GM12878 (cell line): Measurements from ENCODE around the gene SPAG17. TPM values are rescaled to one million over a fixed set of nuclear protein-coding genes. Genes with fewer than 3 reads are reported as not detected.

Experiments
- CBFB ChIP-seq: IDR thresholded peaks from 2 replicates; pipeline ENCODE4 v1.6.1; 2016; ENCODE audit warnings: antibody characterized with exemption, low read depth
- CEBPB ChIP-seq, 2 experiments: fragments of 150-350 bp in 1 of 2; IDR thresholded peaks; 2 replicates each; pipeline ENCODE4 v1.6.1; 2012 to 2014; ENCODE audit warnings: low read depth in 2 of 2, low read length in 2 of 2, borderline replicate concordance in 1 of 2, inconsistent platforms in 1 of 2
- CHD2 ChIP-seq: IDR thresholded peaks from 2 replicates; pipeline ENCODE4 v1.6.1; 2011; ENCODE audit warnings: low read depth, low read length, improper control_type of control experiment, borderline replicate concordance
- MTA2 ChIP-seq: fragments of 450-650 bp; IDR thresholded peaks from 2 replicates; pipeline ENCODE4 v1.6.1; 2016; ENCODE audit warnings: low read depth, mild to moderate bottlenecking, moderate library complexity
- MXI1 ChIP-seq: fragments of 150-350 bp; IDR thresholded peaks from 2 replicates; pipeline ENCODE4 v1.6.1; 2011; ENCODE audit warnings: low read depth, mild to moderate bottlenecking, inconsistent platforms, low read length, improper control_type of control experiment
- NBN ChIP-seq: fragments of 450-650 bp; IDR thresholded peaks from 2 replicates; pipeline ENCODE4 v1.6.1; 2016
- POLR2AphosphoS2 ChIP-seq: IDR thresholded peaks from 2 replicates; pipeline ENCODE4 v1.6.1; 2011; ENCODE audit warnings: low read depth, mild to moderate bottlenecking, low read length, improper control_type of control experiment, moderate library complexity
- RUNX3 ChIP-seq: IDR thresholded peaks from 2 replicates; pipeline ENCODE4 v1.6.1; 2012; ENCODE audit warnings: low read length, inconsistent platforms
- SMAD1 ChIP-seq: fragments of 450-650 bp; IDR thresholded peaks from 2 replicates; pipeline ENCODE4 v1.6.1; 2018; ENCODE audit warnings: mild to moderate bottlenecking, low read depth; ENCODE audit not compliant: partially characterized antibody
- TCF12 ChIP-seq: IDR thresholded peaks from 2 replicates; pipeline ENCODE4 v1.6.1; 2011; ENCODE audit warnings: low read depth, mild to moderate bottlenecking, low read length
- TCF3 ChIP-seq: IDR thresholded peaks from 2 replicates; pipeline ENCODE4 v1.6.1; 2012; ENCODE audit warnings: low read depth, mild to moderate bottlenecking, low read length, borderline replicate concordance; ENCODE audit not compliant: insufficient read depth
- ZBED1 ChIP-seq: IDR thresholded peaks from 2 replicates; pipeline ENCODE4 v1.6.1; 2016; ENCODE audit warnings: borderline replicate concordance
- polyA plus RNA-seq, 11 experiments: library from polyadenylated mRNA; depleted of rRNA in 4 of 11; unstranded in 6 of 11; stranded (reverse) in 5 of 11; fragments of >200 nt; fragmentation: Nextera tagmentation in 4 of 11; fragmentation: Illumina TruSeq in 1 of 11; extraction: Ambion mirVana in 4 of 11; extraction: Trizol in 1 of 11; gene quantifications; 1 replicate in 1 of 11; 2 replicates in 10 of 11; pipeline versions ENCODE4 v1.2.1 to v1.2.3, GENCODE V29; 2011 to 2016; ENCODE audit warnings: inconsistent platforms in 2 of 11, missing spikeins in 2 of 11, low read depth in 1 of 11
- total RNA-seq, 4 experiments: library from RNA; depleted of rRNA in 3 of 4; stranded (reverse); fragments of >200 nt in 3 of 4; fragmentation: Illumina TruSeq in 1 of 4; extraction: Trizol in 1 of 4; gene quantifications; 2 replicates each; pipeline versions ENCODE4 v1.2.1 to v1.2.3, GENCODE V29; 2013 to 2021
- TF ChIP-seq, protein P1 (sequence below): fragments of 450-650 bp; IDR thresholded peaks from 2 replicates; pipeline ENCODE4 v1.6.1; 2017; ENCODE audit warnings: mild to moderate bottlenecking, low read depth, inconsistent platforms; ENCODE audit not compliant: poor library complexity, severe bottlenecking
- TF ChIP-seq, protein P2 (sequence below): fragments of 450-650 bp; IDR thresholded peaks from 2 replicates; pipeline ENCODE4 v1.6.1; 2017; ENCODE audit warnings: mild to moderate bottlenecking, moderate library complexity
- TF ChIP-seq, protein P3 (sequence below): fragments of 450-650 bp; IDR thresholded peaks from 2 replicates; pipeline ENCODE4 v1.6.1; 2018; ENCODE audit warnings: mild to moderate bottlenecking, low read depth, moderate library complexity; ENCODE audit not compliant: partially characterized antibody
- TF ChIP-seq, protein P4 (sequence below): fragments of 150-350 bp; IDR thresholded peaks from 2 replicates; pipeline ENCODE4 v1.6.1; 2016; ENCODE audit warnings: low read depth, low read length

SPAG17 gene
- total and polyA plus RNA-seq, 10 of the 15 experiments (the other 5 are each of a cell fraction or from before 2014, with no cell fraction given), result 0.02 to 0.16 (median 0.03) TPM; not detected in 7

DNA sequence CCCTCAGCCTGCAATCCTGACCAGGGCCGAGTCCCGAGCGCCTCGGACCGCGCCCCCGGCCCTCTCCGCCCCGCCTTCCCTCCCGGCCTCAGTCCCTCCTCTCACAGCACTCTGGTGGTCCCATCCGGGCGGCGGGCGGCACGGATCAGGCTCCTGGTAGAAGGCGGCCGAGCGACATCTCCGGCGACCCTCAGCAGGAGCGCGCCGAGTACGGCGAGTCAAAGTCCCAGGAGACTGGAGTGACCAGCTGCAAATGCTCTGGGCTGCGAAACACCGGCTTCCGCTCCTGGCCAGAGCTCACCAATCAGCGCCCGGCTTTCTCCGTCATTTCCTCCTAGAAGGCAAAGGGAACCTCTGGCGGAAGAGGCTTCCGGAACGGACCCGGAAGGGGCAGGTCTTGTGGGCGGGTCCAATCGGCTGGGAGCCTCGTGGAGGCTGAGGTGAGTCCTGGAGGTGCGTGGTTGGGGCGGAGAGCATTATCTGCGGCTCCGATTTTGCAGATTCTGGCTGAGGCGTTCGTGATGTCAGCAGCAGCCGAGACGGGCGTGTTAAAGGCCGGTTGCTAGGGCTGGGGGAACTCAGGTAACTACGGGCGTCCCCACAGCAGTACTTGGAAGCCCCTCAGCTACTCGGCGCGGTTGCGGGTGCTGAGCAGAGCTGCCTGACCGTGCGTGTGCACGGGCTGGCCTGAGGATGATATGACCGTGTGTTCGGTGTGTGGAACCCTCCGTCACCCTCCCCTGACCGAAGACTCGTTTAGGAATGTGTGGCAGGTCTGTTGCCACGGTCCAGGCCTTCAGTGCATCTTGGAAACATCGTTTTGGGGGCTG lies 255.5 kb downstream of the SPAG17 start, which contains the start of the genes GDAP2 and WDR3 (continued):
- TF ChIP-seq CHD2 (peak; percentile 56; the same call in 1 of the 2 replicates), NBN (peak; percentile 43; the same call in 1 of the 2 replicates), SMAD1 (no peak), TCF12 (peak; percentile 67; the same call in 1 of the 2 replicates), TCF3 (0 out of 2 replicates have a peak, but pooled peaks have one; percentile 31), ZBED1 (no peak), RUNX3 (peak; percentile 71), MTA2 (no peak), POLR2AphosphoS2 (no peak), CBFB (peak; percentile 49; the same call in 1 of the 2 replicates), MXI1 (peak; percentile 98), CEBPB (IDR thresholded peaks at IDR 0.05; ENCODE audit: borderline replicate concordance in 1 of 2, low read depth in 2 of 2, low read length in 2 of 2) (no peak)
- TF ChIP-seq, protein P1, sequence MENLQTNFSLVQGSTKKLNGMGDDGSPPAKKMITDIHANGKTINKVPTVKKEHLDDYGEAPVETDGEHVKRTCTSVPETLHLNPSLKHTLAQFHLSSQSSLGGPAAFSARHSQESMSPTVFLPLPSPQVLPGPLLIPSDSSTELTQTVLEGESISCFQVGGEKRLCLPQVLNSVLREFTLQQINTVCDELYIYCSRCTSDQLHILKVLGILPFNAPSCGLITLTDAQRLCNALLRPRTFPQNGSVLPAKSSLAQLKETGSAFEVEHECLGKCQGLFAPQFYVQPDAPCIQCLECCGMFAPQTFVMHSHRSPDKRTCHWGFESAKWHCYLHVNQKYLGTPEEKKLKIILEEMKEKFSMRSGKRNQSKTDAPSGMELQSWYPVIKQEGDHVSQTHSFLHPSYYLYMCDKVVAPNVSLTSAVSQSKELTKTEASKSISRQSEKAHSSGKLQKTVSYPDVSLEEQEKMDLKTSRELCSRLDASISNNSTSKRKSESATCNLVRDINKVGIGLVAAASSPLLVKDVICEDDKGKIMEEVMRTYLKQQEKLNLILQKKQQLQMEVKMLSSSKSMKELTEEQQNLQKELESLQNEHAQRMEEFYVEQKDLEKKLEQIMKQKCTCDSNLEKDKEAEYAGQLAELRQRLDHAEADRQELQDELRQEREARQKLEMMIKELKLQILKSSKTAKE, result no peak
- TF ChIP-seq, protein P2, sequence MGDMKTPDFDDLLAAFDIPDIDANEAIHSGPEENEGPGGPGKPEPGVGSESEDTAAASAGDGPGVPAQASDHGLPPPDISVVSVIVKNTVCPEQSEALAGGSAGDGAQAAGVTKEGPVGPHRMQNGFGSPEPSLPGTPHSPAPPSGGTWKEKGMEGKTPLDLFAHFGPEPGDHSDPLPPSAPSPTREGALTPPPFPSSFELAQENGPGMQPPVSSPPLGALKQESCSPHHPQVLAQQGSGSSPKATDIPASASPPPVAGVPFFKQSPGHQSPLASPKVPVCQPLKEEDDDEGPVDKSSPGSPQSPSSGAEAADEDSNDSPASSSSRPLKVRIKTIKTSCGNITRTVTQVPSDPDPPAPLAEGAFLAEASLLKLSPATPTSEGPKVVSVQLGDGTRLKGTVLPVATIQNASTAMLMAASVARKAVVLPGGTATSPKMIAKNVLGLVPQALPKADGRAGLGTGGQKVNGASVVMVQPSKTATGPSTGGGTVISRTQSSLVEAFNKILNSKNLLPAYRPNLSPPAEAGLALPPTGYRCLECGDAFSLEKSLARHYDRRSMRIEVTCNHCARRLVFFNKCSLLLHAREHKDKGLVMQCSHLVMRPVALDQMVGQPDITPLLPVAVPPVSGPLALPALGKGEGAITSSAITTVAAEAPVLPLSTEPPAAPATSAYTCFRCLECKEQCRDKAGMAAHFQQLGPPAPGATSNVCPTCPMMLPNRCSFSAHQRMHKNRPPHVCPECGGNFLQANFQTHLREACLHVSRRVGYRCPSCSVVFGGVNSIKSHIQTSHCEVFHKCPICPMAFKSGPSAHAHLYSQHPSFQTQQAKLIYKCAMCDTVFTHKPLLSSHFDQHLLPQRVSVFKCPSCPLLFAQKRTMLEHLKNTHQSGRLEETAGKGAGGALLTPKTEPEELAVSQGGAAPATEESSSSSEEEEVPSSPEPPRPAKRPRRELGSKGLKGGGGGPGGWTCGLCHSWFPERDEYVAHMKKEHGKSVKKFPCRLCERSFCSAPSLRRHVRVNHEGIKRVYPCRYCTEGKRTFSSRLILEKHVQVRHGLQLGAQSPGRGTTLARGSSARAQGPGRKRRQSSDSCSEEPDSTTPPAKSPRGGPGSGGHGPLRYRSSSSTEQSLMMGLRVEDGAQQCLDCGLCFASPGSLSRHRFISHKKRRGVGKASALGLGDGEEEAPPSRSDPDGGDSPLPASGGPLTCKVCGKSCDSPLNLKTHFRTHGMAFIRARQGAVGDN, result 0 out of 2 replicates have a peak, but pooled peaks have one; percentile 23
- TF ChIP-seq, protein P3, sequence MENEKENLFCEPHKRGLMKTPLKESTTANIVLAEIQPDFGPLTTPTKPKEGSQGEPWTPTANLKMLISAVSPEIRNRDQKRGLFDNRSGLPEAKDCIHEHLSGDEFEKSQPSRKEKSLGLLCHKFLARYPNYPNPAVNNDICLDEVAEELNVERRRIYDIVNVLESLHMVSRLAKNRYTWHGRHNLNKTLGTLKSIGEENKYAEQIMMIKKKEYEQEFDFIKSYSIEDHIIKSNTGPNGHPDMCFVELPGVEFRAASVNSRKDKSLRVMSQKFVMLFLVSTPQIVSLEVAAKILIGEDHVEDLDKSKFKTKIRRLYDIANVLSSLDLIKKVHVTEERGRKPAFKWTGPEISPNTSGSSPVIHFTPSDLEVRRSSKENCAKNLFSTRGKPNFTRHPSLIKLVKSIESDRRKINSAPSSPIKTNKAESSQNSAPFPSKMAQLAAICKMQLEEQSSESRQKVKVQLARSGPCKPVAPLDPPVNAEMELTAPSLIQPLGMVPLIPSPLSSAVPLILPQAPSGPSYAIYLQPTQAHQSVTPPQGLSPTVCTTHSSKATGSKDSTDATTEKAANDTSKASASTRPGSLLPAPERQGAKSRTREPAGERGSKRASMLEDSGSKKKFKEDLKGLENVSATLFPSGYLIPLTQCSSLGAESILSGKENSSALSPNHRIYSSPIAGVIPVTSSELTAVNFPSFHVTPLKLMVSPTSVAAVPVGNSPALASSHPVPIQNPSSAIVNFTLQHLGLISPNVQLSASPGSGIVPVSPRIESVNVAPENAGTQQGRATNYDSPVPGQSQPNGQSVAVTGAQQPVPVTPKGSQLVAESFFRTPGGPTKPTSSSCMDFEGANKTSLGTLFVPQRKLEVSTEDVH, result peak; percentile 75
- TF ChIP-seq, protein P4, sequence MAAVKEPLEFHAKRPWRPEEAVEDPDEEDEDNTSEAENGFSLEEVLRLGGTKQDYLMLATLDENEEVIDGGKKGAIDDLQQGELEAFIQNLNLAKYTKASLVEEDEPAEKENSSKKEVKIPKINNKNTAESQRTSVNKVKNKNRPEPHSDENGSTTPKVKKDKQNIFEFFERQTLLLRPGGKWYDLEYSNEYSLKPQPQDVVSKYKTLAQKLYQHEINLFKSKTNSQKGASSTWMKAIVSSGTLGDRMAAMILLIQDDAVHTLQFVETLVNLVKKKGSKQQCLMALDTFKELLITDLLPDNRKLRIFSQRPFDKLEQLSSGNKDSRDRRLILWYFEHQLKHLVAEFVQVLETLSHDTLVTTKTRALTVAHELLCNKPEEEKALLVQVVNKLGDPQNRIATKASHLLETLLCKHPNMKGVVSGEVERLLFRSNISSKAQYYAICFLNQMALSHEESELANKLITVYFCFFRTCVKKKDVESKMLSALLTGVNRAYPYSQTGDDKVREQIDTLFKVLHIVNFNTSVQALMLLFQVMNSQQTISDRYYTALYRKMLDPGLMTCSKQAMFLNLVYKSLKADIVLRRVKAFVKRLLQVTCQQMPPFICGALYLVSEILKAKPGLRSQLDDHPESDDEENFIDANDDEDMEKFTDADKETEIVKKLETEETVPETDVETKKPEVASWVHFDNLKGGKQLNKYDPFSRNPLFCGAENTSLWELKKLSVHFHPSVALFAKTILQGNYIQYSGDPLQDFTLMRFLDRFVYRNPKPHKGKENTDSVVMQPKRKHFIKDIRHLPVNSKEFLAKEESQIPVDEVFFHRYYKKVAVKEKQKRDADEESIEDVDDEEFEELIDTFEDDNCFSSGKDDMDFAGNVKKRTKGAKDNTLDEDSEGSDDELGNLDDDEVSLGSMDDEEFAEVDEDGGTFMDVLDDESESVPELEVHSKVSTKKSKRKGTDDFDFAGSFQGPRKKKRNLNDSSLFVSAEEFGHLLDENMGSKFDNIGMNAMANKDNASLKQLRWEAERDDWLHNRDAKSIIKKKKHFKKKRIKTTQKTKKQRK, result no peak
